IMR-90 (cell line): ENCODE measurements around the gene ADM2.

ENCODE experiments used
- CTCF ChIP-seq: conservative IDR thresholded peaks from 2 replicates; pipeline ENCODE4 v1.5.1; 2012; ENCODE audit warnings: mild to moderate bottlenecking, low read depth, low read length, improper control_type of control experiment
- POLR2A ChIP-seq: IDR thresholded peaks from 2 replicates; pipeline ENCODE4 v1.6.1; 2012; ENCODE audit warnings: mild to moderate bottlenecking, low read depth, low read length

- TF ChIP-seq POLR2A (0 out of 2 replicates have a peak, but pooled peaks have one; percentile 26), CTCF (no peak)
These were observed 6.4 kb upstream of the ADM2 start, which contains the start of gene SBF1 for GRCh38 chr22:50474710-50475651.
